HG03457 (cell line): Measurements from ENCODE around the gene HRAS.

Experiments used
- ATAC-seq: cut with Tn5 transposase; IDR thresholded peaks from one replicate; pipeline ENCODE4 v1.9.1; 2021; ENCODE audit warnings: moderate number of reproducible peaks; ENCODE audit not compliant: unreplicated experiment

HRAS gene

GRCh38 chr11:497565-498296 lies 37.6 kb downstream of the HRAS start:
- no peak for ATAC-seq

- no peak for ATAC-seq
Observed at GRCh38 chr11:496834-497564, 38.4 kb downstream of the HRAS start.

- ATAC-seq: no peak
Observed at GRCh38 chr11:495537-495931, 39.8 kb downstream of the HRAS start.

GRCh38 chr11:494761-495536 lies 40.4 kb downstream of the HRAS start:
- no peak for ATAC-seq

GRCh38 chr11:492427-493226 lies 42.7 kb downstream of the HRAS start:
- ATAC-seq: no peak

GRCh38 chr11:491358-491757 lies 44.0 kb downstream of the HRAS start:
- ATAC-seq: no peak

GRCh38 chr11:490930-491260 lies 44.5 kb downstream of the HRAS start:
- no peak for ATAC-seq

GRCh38 chr11:490186-490929 lies 45.0 kb downstream of the HRAS start:
- ATAC-seq: no peak

GRCh38 chr11:489610-490185 lies 45.7 kb downstream of the HRAS start:
- no peak for ATAC-seq

GRCh38 chr11:488992-489391 lies 46.4 kb downstream of the HRAS start:
- no peak for ATAC-seq

GRCh38 chr11:488579-488978 lies 46.8 kb downstream of the HRAS start:
- no peak for ATAC-seq

GRCh38 chr11:488062-488461 lies 47.3 kb downstream of the HRAS start:
- no peak for ATAC-seq

- ATAC-seq: no peak
Observed at GRCh38 chr11:487571-488021, 47.8 kb downstream of the HRAS start.

GRCh38 chr11:486189-486588 lies 49.2 kb downstream of the HRAS start:
- ATAC-seq: no peak

- ATAC-seq: no peak
Observed at GRCh38 chr11:484616-485015, 50.8 kb downstream of the HRAS start.
